WTC11 (cell line): ENCODE measurements around the gene ZMYND8.

Experiments used
- CTCF ChIP-seq: fragments of 200-600 bp; IDR thresholded peaks from 2 replicates; pipeline ENCODE4 v1.8.0; 2022; ENCODE audit warnings: antibody characterized with exemption
- ELF4 ChIP-seq: sonication (generic); formaldehyde crosslinking; IDR thresholded peaks from 2 replicates; pipeline ENCODE4 v1.8.1; 2022; ENCODE audit warnings: low read depth, mild to moderate bottlenecking, moderate library complexity, missing genetic modification reagents
- ETV6 ChIP-seq: sonication (generic); formaldehyde crosslinking; IDR thresholded peaks from 2 replicates; pipeline ENCODE4 v1.8.1; 2022; ENCODE audit warnings: mild to moderate bottlenecking, missing genetic modification reagents
- GABPB1 ChIP-seq: sonication (generic); formaldehyde crosslinking; IDR thresholded peaks from 2 replicates; pipeline ENCODE4 v1.8.1; 2023; ENCODE audit warnings: mild to moderate bottlenecking, missing genetic modification reagents
- NFYB ChIP-seq: sonication (generic); formaldehyde crosslinking; conservative IDR thresholded peaks from 2 replicates; pipeline ENCODE4 v1.8.0; 2022; ENCODE audit warnings: low read depth, missing genetic modification reagents
- SMAD4 ChIP-seq: sonication (generic); formaldehyde crosslinking; IDR thresholded peaks from 2 replicates; pipeline ENCODE4 v1.8.0; 2022; ENCODE audit warnings: mild to moderate bottlenecking, missing genetic modification reagents
- SP1 ChIP-seq: sonication (generic); formaldehyde crosslinking; conservative IDR thresholded peaks from 2 replicates; pipeline ENCODE4 v1.8.1; 2022; ENCODE audit warnings: missing genetic modification reagents
- TCF7 ChIP-seq: sonication (generic); formaldehyde crosslinking; IDR thresholded peaks from 2 replicates; pipeline ENCODE4 v1.8.0; 2022; ENCODE audit warnings: mild to moderate bottlenecking, low read depth, missing genetic modification reagents, moderate library complexity
- ZBTB21 ChIP-seq: sonication (generic); formaldehyde crosslinking; IDR thresholded peaks from 2 replicates; pipeline ENCODE4 v1.8.1; 2023; ENCODE audit warnings: mild to moderate bottlenecking, missing genetic modification reagents, borderline replicate concordance
- ZNF138 ChIP-seq: sonication (generic); formaldehyde crosslinking; conservative IDR thresholded peaks from 2 replicates; pipeline ENCODE4 v1.8.1; 2022; ENCODE audit warnings: mild to moderate bottlenecking, moderate library complexity, missing genetic modification reagents

- TF ChIP-seq CTCF: no peak
- TF ChIP-seq ETV6 (CRISPR knock-in tag): no peak
- no peak for TF ChIP-seq ZBTB21 (CRISPR knock-in tag)
- TF ChIP-seq ZNF138 (CRISPR knock-in tag): no peak
- TF ChIP-seq TCF7 (CRISPR knock-in tag): no peak
- TF ChIP-seq NFYB (CRISPR knock-in tag): no peak
- no peak for TF ChIP-seq SP1
- TF ChIP-seq GABPB1 (CRISPR knock-in tag): no peak
- TF ChIP-seq ELF4 (CRISPR knock-in tag): no peak
- no peak for TF ChIP-seq SMAD4
Measured at GRCh38 chr20:47175493-47175892, 181.0 kb downstream of the ZMYND8 start.
